ENCODE measurements around the gene LRRFIP1.
"Not testable (repeated sequence)": the region's sequence is repeated elsewhere in the genome, so short reads cannot be mapped to it uniquely, and the experiment has no call there.

Gene LRRFIP1

GRCh38 chr2:237597196-237598145 lies 29.9 kb upstream of the LRRFIP1 start:
- DNase-seq = no peak

DNA sequence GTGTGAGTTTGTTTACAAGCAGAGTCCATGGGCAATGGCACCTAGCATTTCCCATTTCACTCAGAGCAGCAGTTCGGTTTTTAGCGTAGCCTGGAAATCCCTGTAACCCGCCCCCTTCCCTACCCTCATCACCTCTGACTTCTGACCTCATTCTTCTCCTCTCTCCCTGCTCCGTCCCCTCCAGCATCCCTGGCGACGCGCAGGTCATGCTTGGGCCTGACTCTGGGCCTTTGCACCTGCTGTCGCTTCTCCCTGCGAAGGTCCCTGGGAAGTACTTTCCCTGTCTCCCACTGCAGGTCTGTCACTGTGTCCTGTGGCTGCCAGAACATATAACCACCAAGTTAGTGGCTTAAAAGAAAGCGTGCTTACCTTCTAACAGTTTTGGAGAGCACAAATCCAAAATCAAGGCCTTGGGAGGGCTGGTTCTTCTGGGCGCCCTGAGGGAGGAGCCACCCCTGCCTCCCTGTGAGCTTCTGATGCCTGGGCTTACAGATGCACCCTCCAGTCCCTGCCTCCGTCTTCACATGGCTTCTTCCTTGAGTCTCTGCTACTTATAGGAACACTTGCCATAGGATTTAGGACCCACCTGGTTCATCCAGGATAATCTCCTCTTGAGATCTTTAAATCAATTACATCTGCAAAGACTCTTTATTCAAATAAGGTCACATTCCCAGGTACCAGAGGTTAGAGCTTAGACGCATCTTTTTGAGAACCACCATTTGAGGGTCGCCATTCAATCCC lies 28.7 kb upstream of the LRRFIP1 start:
- no peak for DNase-seq

- DNase-seq = no peak
Measured at GRCh38 chr2:237599465-237600110, 27.8 kb upstream of the LRRFIP1 start.

GRCh38 chr2:237600205-237600846 lies 27.1 kb upstream of the LRRFIP1 start:
- DNase-seq = no peak

DNA sequence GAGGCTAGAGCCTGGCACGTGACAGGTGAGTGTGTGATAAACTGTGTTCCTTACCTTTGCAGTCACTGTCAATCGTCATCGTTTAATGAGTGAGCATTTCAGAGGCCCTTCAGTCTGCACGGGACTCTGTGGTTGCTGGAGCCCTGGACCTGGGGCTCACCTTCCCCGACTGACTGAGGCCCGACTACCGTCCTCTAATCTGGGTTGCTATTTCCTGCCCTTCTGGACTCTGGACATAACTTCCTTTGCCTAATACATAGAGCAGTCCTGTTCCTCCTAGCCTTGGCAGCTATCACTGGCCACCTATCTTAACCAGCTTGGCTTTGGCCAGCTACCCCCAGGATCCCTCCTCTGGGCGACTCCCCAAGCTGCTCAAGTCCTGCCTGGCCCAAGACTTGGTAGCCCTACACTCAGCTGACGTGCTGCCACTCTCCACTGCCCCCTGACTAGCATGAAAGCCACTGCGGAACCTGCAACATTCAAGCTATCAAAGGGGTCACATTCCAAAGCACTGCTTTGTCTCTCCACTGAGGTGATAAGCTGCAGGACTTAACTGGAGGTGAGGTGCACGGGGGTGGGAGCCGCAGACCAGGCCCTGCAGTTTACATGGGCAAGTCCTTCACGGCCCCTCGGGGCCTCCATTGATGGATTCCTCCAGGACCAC lies 25.8 kb upstream of the LRRFIP1 start:
- no peak for DNase-seq

- DNase-seq = no peak
Measured at GRCh38 chr2:237602409-237602808, 25.0 kb upstream of the LRRFIP1 start.

DNA sequence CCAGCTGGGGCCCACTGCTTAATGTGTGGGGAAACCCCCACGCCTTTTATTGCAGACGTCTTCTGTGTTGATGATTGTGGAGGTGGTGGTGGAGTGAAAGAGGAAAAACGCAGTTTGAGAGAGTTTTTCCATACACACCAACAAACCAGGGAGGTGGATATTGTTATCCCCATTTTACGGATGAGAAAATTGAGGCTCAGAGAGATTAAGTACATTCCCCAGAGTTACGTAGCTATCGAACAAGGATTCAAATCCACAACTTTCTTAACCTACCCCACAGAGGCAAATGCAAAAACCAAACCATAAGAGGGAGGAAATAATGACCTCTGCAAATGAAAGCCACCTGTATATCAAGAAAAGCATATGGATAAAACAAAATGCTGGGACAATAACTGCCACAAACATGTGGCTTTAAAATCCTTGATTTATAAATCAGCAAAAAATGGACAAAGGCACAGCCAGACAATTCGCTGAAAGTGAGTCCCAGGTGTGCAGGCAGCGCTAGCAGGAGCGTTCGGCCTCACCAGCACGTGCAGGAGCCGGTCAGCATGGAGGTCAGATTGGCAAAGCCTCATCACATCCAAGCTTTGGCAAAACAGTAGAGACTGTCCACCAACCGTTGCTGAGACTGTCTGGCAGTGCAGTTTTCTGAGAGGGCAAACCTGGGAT lies 24.2 kb upstream of the LRRFIP1 start:
- DNase-seq = no peak

- DNase-seq = no peak
Measured at GRCh38 chr2:237603718-237604362, 23.5 kb upstream of the LRRFIP1 start.

DNA sequence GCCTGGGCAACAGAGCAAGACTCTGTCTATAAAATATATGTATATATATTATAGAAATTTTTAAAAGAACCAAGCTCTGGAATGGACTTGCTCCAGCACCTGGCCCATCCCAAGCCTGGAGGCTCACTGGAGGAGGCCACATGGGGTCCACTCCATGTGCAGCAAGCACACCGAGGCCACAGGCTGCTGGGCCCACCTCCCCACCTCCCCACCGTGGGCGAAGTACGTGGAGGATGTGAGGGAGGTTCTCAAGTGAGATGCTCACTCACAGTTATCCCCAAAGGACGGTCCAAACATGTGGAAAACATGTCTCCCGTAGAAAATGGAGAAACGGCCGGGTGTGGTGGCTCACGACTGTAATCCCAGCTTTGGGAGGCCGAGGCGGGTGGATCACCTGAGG lies 23.0 kb upstream of the LRRFIP1 start:
- DNase-seq = no peak

DNA sequence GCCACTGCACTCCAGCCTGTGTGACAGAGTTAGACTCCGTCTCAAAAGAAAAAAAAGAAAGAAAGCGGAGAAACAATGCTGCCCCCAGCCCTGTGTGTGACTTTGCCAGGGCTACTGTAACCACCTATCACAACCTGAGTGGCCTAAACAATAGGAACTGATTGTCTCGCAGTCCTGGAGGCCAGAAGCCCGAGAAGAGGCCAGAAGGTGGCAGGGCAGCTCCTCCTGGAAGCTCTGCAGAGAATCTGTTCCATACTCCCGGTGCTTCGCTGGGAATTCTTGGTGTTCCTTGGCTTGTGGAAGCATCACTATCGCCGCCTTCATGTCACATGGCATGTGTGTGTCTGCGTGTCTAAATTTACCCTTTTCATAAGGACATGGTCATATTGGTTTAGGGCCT lies 22.4 kb upstream of the LRRFIP1 start:
- no peak for DNase-seq

GRCh38 chr2:237606522-237606921 lies 20.9 kb upstream of the LRRFIP1 start:
- not testable (repeated sequence) for DNase-seq

GRCh38 chr2:237612527-237613357 lies 14.6 kb upstream of the LRRFIP1 start:
- DNase-seq = no peak

GRCh38 chr2:237613679-237614078 lies 13.7 kb upstream of the LRRFIP1 start:
- no peak for DNase-seq

DNA sequence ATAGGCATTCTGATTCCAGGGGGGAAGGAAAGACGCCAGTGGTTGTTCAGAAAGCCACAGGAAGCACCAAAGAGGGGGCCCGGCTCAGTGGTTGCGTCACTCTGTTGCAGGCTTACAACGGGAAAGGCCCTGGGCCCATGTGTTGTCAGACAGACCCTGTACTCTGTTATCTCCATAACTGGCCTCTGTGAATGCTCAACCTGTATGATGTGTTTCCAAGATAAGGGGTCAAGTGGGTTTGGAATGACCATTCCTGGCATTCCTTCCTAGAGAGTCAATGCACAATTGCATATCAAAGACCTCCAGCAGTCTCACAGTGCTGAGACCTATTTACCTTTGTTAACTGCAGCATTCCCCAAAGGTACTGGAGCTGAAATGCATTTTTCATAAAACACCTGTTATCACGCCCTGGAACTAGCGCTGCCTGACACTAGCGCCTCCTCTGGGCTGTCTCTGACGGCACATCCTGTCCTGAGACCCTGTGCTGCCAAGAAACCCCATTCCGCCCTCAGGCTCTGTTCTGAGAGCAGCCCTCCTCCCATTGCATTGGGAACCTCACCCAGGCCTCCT lies 13.2 kb upstream of the LRRFIP1 start:
- no peak for DNase-seq

- no peak for DNase-seq
Measured at GRCh38 chr2:237615631-237616249, 11.6 kb upstream of the LRRFIP1 start.

- no peak for DNase-seq
Measured at GRCh38 chr2:237616373-237616733, 11.0 kb upstream of the LRRFIP1 start.

DNA sequence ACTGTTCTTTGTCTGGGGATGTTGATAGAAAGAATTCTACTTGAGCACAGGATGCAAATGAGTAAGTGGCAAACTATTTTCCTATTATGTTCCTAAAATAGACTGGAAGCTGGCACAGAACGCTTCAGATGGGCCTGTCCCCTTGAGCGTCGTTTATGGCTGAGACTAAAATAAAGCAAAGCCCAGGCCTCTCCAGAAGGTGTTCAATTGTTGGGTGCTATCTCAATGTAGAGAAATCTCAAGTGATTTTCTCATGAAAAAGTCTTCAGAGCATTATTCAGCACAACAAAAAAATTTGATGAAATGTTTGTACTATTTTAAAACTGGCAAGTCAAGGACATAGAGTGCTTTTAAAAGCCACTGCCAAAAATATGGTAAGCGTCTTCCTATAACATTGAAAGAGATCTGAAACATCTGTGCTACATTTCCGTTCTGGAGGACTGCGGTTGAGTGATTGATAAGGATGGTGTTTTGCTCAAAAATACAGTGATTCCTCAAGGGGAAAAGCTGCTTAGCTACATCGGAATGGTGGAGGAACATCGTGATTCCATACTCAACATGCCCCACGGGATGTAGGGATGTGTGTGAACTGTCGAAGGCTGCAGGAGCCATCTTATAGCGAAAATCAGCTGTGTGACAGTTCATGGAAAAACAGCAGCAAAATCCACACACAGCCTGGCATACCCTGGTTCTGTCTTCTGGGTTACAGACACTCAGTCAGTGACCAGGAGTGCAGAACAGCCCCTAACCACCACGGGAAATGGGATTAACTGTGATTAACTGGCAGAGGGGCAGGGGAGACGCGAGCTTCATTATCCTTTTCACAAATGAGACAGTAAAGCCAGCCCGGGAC lies 10.4 kb upstream of the LRRFIP1 start:
- no peak for DNase-seq

- DNase-seq = no peak
Measured at GRCh38 chr2:237617587-237617982, 9.8 kb upstream of the LRRFIP1 start.

- DNase-seq = no peak
Measured at GRCh38 chr2:237618449-237618848, 8.9 kb upstream of the LRRFIP1 start.

Measured in NCI-H774 (cell line).